ENCODE data around the gene DLX1.

- TF ChIP-seq GATA3 (IDR thresholded peaks at IDR 0.05; ENCODE audit: low read depth, low read length), result no peak
- TF ChIP-seq GATA2 (IDR thresholded peaks at IDR 0.05; ENCODE audit: low read depth, low read length), result no peak
Observed at GRCh38 chr2:172131713-172132555, 46.6 kb downstream of the DLX1 start.
